Measurements from ENCODE around the gene FRMD6.
A peak's percentile ranks its signal among the peaks of the same experiment; 100 is the strongest.

The FRMD6 gene
- total RNA-seq, result 5.4 to 6.4 reads per million in 2 donors

DNA sequence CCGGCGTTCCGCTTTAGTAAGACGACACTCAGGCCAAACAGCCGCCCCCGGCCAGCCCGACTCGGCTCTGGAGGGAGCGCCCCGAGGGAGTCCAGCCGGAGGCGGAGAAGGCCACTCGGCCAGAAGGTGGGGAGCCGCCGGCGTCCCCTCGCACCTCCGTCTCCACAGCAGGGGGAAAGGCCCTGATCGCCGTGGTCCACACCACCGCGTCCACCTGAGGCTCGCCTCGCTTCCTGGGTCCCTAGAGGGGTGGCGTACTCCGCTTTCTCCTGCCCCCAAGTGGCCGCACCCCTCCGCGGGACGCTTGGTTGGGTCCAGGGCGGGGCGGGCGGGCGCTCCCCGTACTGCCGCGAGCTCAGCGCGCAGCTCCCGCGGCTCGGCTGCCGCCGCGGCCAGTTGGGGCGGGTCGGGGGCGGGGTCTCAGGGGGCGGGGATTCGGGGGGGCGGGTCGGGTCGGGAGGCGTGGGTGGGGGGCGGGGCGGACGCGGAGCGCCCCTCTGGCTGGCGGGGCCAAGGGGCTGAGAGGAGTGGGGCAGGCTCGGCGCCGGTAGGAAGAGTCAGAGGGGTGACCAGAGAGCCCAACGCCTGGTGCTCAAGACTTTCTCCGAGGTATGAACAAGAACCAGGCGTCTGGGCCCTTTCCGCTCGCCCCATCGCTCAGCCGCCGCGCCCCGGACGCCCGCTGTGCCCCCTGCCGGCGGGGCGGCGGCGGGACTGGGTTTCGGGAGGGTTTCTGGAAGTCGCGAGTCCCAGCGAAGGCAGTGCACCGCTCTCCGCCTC is at the start of gene FRMD6:
FRMD6 (plus strand) TSS at position 523 of the 780 bp plus-strand sequence. CDS start 37,927 bp downstream, outside the sequence.
- DNase-seq, result peak; percentile 71

DNA sequence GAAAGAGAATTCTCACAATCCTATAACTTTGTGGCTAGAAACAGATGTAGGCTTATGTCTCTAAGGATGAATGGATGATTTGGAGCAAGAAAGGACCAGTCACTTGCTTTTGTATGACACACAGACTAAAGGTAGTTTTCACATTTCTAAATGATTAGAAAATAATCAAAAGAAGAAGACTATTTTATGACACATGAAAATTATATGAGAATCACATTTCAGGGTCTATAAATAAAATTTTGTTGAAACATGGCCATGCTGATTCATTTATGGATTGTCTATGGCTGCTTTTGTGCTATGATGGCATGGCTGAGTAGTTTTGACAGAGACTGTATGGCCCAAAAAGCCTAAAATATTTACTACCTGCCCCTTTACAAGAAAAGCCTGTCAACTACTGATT is 49.4 kb upstream of the FRMD6 start:
- DNase-seq, result no peak

DNA sequence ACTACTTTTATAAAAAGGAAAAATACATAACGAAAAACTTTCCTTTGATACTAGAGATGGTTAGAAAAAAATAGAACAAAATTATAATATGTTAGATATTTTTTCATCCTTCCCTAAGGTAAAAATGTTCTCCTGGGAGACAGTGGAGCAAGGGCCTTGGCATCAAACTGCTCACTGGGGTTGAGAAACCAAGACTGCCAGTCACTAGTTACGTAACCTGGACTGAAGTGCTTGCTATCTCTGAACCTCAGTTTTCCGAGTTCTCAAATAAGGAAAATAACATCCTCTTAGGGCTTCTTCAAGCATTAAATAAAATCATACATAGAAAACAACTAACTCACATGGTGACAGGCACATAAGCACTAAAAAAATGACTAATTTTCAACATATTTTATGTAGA is 48.2 kb upstream of the FRMD6 start:
- DNase-seq, result no peak

DNA sequence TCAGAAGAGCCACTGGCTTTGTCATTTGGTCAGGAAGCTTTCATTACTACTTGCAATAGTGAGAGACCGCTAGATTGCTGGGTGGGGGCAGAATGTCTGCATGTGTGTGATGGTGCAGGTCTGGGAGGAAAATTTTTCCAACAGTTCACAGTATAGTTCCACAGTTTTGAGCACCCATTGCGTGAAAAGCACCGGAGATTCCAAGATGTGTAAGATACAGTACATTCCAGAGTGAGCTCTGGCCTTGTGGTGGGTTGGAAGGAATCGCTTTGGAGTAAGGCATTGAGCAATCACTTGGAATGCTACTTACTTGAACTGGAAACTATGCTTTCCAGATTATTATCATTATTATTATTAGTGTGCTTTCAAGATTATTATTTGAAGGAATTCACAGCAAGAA is 47.6 kb upstream of the FRMD6 start:
- DNase-seq, result no peak

DNA sequence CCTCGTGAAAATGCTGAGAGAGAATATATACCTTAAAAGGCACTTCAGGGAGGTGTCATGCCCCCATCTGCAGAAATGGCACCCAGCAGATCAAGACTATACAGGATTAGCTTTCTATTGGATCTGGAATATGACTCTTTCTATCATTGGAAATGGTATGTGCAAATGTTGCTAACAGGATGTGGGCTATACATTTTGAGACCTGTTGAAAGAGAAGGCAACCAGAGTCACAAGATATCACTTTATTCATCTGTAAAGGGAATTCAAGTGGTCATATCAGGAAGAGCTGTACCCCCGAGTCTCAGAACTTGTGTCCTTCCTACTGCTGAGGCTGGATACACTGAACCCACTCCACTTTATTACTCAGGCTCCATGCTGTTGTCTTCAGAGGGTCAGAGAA is 46.1 kb upstream of the FRMD6 start:
- no peak for DNase-seq

DNA sequence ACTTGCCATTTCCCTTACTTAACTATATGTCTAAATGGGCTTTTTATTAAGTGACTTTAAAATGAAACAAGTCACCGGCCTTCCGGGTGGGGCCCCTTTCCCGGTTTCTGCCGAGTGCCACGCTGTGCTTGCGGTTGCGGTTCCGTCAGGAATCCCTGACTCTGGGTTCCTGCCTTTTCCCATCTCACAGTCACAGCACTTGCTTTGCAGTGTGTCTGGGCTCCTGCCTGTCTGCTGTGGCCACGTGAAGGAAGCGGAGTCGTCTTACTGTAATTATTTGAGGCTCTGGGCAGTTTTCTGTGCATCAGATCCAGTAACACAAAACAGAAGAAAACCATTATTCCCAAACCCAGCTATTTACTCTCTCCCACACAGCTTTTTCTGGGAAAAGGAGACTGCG is 44.0 kb upstream of the FRMD6 start:
- no peak for DNase-seq

GRCh38 chr14:51609251-51609954 is 42.3 kb upstream of the FRMD6 start:
- DNase-seq, result no peak

DNA sequence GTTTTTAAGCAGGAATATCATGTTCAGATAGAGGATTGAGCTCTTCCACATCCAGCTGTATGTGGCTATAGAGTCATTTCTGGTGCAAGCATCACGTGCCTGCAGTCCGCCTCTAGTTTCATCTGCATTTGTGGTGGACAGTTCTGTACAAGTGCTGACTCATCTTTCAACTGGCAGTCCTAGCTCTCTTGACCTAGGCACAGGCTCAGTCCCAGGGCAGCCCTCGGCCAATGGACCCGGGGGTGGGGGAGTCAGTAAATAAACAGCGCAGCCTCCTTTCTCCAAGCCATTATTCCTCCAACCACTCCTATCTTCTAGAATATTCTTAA is 41.8 kb upstream of the FRMD6 start:
- no peak for DNase-seq

DNA sequence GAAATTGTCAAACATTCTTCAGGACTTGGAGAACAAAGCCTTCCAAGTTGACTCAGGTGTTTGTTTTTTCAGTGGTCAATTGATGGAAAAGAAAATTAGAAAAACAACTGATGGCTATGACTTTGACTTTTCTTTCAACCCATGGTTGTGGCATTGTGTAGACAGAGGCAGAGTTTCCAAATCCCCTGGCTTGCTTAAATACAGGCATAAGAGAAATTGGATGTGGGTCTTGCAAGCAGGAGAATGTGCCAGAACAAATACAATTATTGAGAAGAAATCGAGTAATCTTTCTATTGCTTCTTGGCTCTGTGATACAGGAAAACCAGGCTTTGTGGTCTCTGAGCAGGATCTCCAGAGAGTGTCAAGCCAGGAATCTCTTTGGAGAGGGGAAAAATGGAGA is 40.9 kb upstream of the FRMD6 start:
- no peak for DNase-seq

DNA sequence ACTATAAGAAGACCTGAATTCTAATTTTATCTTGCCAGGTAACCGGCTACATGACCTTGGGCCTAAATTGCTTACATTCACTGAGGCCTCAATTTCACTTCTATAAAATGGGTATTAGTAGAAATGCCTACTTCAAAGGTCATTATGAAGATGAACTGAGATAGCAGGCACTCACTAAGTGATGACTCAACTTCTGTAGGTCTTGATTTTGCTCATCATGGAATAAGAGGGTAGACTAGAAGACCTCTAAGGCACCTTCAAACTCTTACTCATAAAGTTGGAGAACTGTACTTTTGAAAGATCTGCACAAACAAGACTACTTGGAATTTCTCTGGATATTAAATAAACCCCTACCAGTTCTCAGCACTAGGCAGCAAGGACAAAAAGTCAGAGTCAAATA is 39.3 kb upstream of the FRMD6 start:
- no peak for DNase-seq

DNA sequence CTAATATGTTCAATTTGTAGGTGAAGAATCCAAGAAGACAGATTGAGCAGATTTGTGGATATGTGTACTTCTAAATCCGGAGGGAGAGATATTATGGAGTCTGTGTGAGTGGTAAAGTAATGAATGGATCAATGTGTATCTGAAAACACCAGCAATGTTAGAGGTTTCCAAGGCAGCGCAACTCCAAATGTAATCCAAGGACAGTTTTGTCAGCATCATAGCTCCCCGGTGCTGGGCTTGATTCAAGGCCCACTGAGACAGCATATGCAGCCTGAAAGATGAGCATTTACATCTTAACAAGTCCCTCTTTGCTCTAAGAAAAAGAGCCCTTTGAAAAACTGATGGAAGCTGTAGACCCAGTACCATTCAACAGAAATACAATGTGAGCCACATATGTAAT is 38.3 kb upstream of the FRMD6 start:
- no peak for DNase-seq

GRCh38 chr14:51614707-51615106 is 37.0 kb upstream of the FRMD6 start:
- DNase-seq, result no peak

- no peak for DNase-seq
Observed at GRCh38 chr14:51616256-51616655, 35.5 kb upstream of the FRMD6 start.

- no peak for DNase-seq
Observed at GRCh38 chr14:51616724-51617409, 34.8 kb upstream of the FRMD6 start.

GRCh38 chr14:51619561-51619960 is 32.1 kb upstream of the FRMD6 start:
- DNase-seq, result no peak

- no peak for DNase-seq
Observed at GRCh38 chr14:51620056-51620455, 31.7 kb upstream of the FRMD6 start.

DNA sequence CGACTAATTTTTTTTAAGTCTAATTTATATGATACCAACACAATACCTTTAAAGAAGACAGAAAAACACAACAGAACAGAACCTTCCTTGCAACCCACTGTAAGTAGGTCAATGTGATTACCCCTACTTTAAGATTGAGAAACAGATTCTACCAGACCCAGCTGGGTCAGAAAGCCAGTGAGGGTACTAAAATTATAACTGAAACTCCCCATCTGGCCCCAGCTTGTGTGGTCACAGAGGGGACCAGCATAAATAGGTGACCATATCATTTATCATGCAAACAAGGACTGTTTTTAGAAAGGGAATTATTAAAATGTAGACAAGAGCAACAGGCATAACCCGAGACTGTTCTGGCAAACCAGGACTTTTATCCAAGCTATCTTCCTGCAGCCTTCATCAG is 30.1 kb upstream of the FRMD6 start:
- DNase-seq, result no peak

DNA sequence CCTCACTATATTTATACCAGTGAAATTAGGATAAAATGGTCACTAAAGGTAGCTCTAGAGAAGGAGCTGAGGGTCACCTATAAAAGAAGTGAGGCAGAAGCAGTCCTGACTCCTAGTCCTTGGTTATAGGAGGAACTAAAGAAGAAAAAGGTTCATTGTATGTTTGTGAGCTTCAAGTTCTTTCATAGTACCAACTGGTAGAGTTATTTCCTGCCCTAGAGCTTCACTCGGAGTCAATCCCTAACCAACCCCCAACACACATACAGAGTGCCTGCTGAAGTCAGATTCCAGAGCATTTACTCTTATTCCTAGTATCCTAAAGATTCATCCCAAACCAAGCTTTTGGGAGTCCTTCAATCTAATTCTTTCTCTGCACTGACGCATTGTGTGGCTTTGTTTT is 29.3 kb upstream of the FRMD6 start:
- DNase-seq, result no peak

GRCh38 chr14:51624955-51625569 is 26.6 kb upstream of the FRMD6 start:
- no peak for DNase-seq

DNA sequence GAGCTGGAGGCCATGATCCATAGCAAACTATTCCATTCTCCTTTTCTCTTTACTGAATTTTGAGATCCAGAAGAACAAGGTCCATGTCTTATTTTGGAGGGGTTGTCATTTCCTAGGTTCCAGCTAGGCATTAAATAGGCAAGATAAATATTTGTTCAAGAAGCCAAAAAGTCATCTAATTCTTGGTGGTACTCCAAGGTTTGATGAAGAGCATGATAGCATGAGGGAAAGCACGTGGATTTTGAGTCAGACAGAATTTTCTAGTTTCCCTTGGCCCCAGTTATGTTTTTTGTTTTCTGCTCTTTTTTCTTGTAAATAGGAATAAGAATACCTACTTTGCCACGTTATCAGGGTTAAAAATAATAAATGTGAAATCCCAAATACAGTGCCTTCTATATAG is 25.5 kb upstream of the FRMD6 start:
- DNase-seq, result no peak

DNA sequence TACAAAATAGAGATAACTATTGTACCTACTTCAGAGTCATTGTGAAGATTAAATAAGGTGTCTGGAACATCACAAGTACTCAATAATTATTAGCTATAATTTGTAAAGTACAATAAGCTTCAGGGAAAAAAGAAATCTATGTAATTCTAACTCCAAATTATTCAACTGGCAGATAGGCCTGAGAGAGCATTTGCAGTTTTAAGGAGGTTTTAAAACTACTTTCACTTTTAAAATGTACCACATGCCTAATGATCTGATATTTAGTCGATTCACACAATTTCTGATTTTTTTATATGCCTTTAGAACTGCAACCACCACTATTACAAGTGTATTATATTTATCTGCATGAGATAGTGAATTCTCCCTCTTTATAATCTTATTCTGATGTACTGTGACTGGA is 24.9 kb upstream of the FRMD6 start:
- no peak for DNase-seq

DNA sequence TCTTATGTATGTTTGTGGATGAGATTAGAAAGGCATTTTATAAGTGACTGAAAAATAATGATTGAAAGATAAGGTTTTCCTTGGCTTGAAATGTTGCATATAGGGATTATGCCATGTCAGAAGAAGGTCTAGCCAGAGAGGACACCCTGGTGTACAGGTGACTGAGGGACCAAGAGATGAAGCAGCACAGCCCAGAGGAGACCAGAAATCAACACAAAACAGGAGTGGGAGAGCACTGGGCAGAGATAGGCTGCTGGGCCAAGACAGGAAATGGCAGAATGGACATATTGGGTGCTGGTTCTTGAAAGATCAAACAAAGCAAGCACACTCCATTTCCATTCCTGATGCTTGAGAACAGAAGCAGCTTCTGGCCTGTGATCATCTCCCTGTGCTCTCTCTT is 24.4 kb upstream of the FRMD6 start:
- DNase-seq, result no peak

DNA sequence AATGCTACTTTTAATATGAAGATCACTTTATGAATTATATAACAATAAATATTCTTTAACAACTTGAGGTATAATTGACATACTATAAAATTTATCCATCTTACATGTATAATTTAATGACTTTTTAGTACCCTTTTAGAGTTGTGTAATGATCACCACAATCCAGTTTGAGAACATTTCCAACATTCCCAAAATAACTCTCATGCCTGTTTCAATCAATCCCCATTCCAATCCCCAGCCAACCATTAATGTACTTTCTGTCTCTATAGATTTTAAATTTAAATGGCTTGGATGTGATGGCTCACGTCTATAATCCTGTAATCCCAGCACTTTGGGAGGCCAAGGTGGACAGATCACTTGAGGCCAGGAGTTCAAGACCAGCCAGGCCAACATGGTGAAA is 23.5 kb upstream of the FRMD6 start:
- DNase-seq, result no peak

GRCh38 chr14:51630987-51631386 is 20.7 kb upstream of the FRMD6 start:
- no peak for DNase-seq

Data from activated gamma-delta T cell (primary cell).